SK-N-SH (cell line): ENCODE measurements around the gene HEMK1. TPM values are rescaled to one million over a fixed set of nuclear protein-coding genes. Genes with fewer than 3 reads are reported as not detected.

ENCODE experiments used
- CTCF ChIA-PET: fragments of 300-600, 350-600 bp; formaldehyde crosslinking; extraction: SDS; loops from one replicate; lab custom pipeline; 2021; lab: Yijun Ruan, JAX
- POLR2A ChIA-PET: fragments of 350-600 bp; sonication (Branson Sonifier 250); formaldehyde crosslinking; extraction: SDS; loops from one replicate; lab custom pipeline; 2020; ENCODE audit warnings: antibody characterized with exemption, inconsistent platforms; lab: Yijun Ruan, JAX
- DNase-seq: peaks from one replicate; pipeline ENCODE4 v3.0.0; 2012
- H2AFZ ChIP-seq: fragments of 200-600 bp; sonication (generic); 2 replicates; pipeline ENCODE4 v1.8.1; 2016; ENCODE audit warnings: antibody characterized with exemption, mild to moderate bottlenecking, low read depth
- H3F3A ChIP-seq: fragments of 200-600 bp; sonication (generic); replicated peaks from 2 replicates; pipeline ENCODE3; 2016; ENCODE audit warnings: antibody characterized with exemption, mild to moderate bottlenecking; ENCODE audit not compliant: insufficient read depth
- H3K27ac ChIP-seq, 2 experiments: fragments of 200-500 bp in 1 of 2; fragments of 200-600 bp in 1 of 2; sonication (Bioruptor generic) in 1 of 2; sonication (generic), shearing (Covaris generic) in 1 of 2; 2 replicates each; pipeline versions ENCODE4 v1.5.1 to v1.6.1; 2014 to 2016; ENCODE audit warnings: low read depth in 2 of 2, inconsistent platforms in 1 of 2, low read length in 1 of 2, mild to moderate bottlenecking in 1 of 2, mixed read lengths in 1 of 2
- H3K27me3 ChIP-seq: fragments of 200-600 bp; sonication (generic), shearing (Covaris generic); 2 replicates; pipeline ENCODE4 v1.6.1; 2016; ENCODE audit warnings: mixed run types; ENCODE audit not compliant: insufficient read depth
- H3K36me3 ChIP-seq, 2 experiments: fragments of 200-500 bp in 1 of 2; fragments of 200-600 bp in 1 of 2; sonication (Bioruptor generic) in 1 of 2; sonication (generic) in 1 of 2; replicated peaks in 1 of 2; 2 replicates each; pipeline versions ENCODE3 to v1.5.1; 2014 to 2016; ENCODE audit warnings: low read length in 1 of 2, mild to moderate bottlenecking in 1 of 2; ENCODE audit not compliant: insufficient read depth in 2 of 2, control insufficient read depth in 1 of 2
- H3K4me1 ChIP-seq, 2 experiments: fragments of 200-500 bp in 1 of 2; fragments of 200-600 bp in 1 of 2; sonication (Bioruptor generic) in 1 of 2; sonication (generic), shearing (Covaris generic) in 1 of 2; 2 replicates each; pipeline versions ENCODE4 v1.5.1 to v1.6.1; 2014 to 2016; ENCODE audit warnings: low read depth in 1 of 2, low read length in 1 of 2, mixed run types in 1 of 2; ENCODE audit not compliant: insufficient read depth in 2 of 2, control insufficient read depth in 1 of 2
- H3K4me2 ChIP-seq: fragments of 200-600 bp; sonication (generic), shearing (Covaris generic); 2 replicates; pipeline ENCODE4 v1.6.1; 2017; ENCODE audit warnings: mixed run types
- H3K4me3 ChIP-seq, 2 experiments: fragments of 200-500 bp in 1 of 2; fragments of 200-600 bp in 1 of 2; sonication (Bioruptor generic) in 1 of 2; sonication (generic), shearing (Covaris generic) in 1 of 2; 2 replicates each; pipeline versions ENCODE4 v1.5.1 to v1.8.1; 2014 to 2016; ENCODE audit warnings: low read depth in 2 of 2, inconsistent platforms in 1 of 2, low read length in 1 of 2, mild to moderate bottlenecking in 1 of 2, mixed read lengths in 1 of 2, moderate library complexity in 1 of 2
- H3K79me2 ChIP-seq: fragments of 200-600 bp; sonication (generic); 2 replicates; pipeline ENCODE4 v1.8.1; 2017; ENCODE audit warnings: mild to moderate bottlenecking; ENCODE audit not compliant: insufficient read depth
- H3K9ac ChIP-seq: fragments of 200-600 bp; sonication (generic); 2 replicates; pipeline ENCODE4 v1.6.1; 2017; ENCODE audit warnings: mixed run types
- H3K9me2 ChIP-seq: fragments of 200-600 bp; sonication (generic); 2 replicates; pipeline ENCODE4 v1.6.1; 2017; ENCODE audit warnings: mixed run types
- H3K9me3 ChIP-seq: fragments of 200-600 bp; sonication (generic); 2 replicates; pipeline ENCODE4 v1.6.1; 2017; ENCODE audit warnings: mixed run types, mild to moderate bottlenecking, moderate library complexity
- H4K20me1 ChIP-seq: fragments of 200-600 bp; sonication (generic); 2 replicates; pipeline ENCODE4 v1.6.1; 2017; ENCODE audit warnings: mild to moderate bottlenecking, mixed run types; ENCODE audit not compliant: insufficient read depth
- ELF1 ChIP-seq: IDR thresholded peaks from 2 replicates; pipeline ENCODE4 v1.4.0; 2012
- FOXJ3 ChIP-seq: sonication (generic); formaldehyde crosslinking; IDR thresholded peaks from 2 replicates; pipeline ENCODE4 v1.5.1; 2020; ENCODE audit warnings: mild to moderate bottlenecking, missing genetic modification reagents
- GATA2 ChIP-seq: sonication (generic); formaldehyde crosslinking; IDR thresholded peaks from 2 replicates; pipeline ENCODE4 v1.5.0; 2020; ENCODE audit warnings: mild to moderate bottlenecking, missing genetic modification reagents
- MXI1 ChIP-seq: IDR thresholded peaks from 2 replicates; pipeline ENCODE4 v1.6.1; 2012; ENCODE audit warnings: mild to moderate bottlenecking, low read depth, low read length, improper control_type of control experiment
- NFIC ChIP-seq: IDR thresholded peaks from 2 replicates; pipeline ENCODE4 v1.4.0; 2012; ENCODE audit warnings: borderline replicate concordance
- NRF1 ChIP-seq: IDR thresholded peaks from 2 replicates; pipeline ENCODE4 v1.6.1; 2012; ENCODE audit warnings: low read depth, mild to moderate bottlenecking, low read length
- POLR2AphosphoS5 ChIP-seq: IDR thresholded peaks from 2 replicates; pipeline ENCODE4 v1.6.1; 2012; ENCODE audit warnings: low read depth, low read length
- RFX5 ChIP-seq: IDR thresholded peaks from 2 replicates; pipeline ENCODE4 v1.6.1; 2012; ENCODE audit warnings: mild to moderate bottlenecking, improper control_type of control experiment, low read length
- RXRA ChIP-seq: IDR thresholded peaks from 2 replicates; pipeline ENCODE4 v1.4.0; 2012; ENCODE audit warnings: low read depth, mild to moderate bottlenecking, borderline replicate concordance
- SIN3A ChIP-seq: IDR thresholded peaks from 2 replicates; pipeline ENCODE4 v1.6.1; 2012; ENCODE audit warnings: low read depth, mild to moderate bottlenecking, low read length, moderate library complexity, borderline replicate concordance
- TAF1 ChIP-seq: IDR thresholded peaks from 2 replicates; pipeline ENCODE4 v1.6.1; 2012; ENCODE audit warnings: low read depth, mild to moderate bottlenecking, low read length, moderate library complexity, borderline replicate concordance
- YY1 ChIP-seq: IDR thresholded peaks from 2 replicates; pipeline ENCODE4 v1.4.0; 2012; ENCODE audit warnings: low read depth, mild to moderate bottlenecking
- WGBS: methylation state at CpG from one replicate; pipeline ENCODE4 v1.1.6; 2017; ENCODE audit warnings: low lambda C conversion rate; 5-methylcytosine and 5-hydroxymethylcytosine counted together
- polyA plus RNA-seq, 3 experiments: library from polyadenylated mRNA; depleted of rRNA; stranded (reverse); fragments of >200 nt; gene quantifications; 2 replicates each; pipeline ENCODE4 v1.2.3, GENCODE V29; 2012
- TF ChIP-seq, protein P1 (sequence below): IDR thresholded peaks from 2 replicates; pipeline ENCODE4; 2012
- TF ChIP-seq, protein P2 (sequence below): IDR thresholded peaks from 2 replicates; pipeline ENCODE4 v1.4.0; 2012; ENCODE audit warnings: low read depth
- TF ChIP-seq, protein P3 (sequence below): fragments of 200-600 bp; sonication (generic); IDR thresholded peaks from 2 replicates; pipeline ENCODE4 v1.6.1; 2017; ENCODE audit warnings: antibody characterized with exemption, mild to moderate bottlenecking, moderate library complexity
- TF ChIP-seq, protein P4 (sequence below): fragments of 150-350 bp; IDR thresholded peaks from 2 replicates; pipeline ENCODE4 v1.6.1; 2016; ENCODE audit warnings: mild to moderate bottlenecking, low read depth, low read length
- TF ChIP-seq, protein P5 (sequence below): IDR thresholded peaks from 2 replicates; pipeline ENCODE4 v1.6.1; 2012; ENCODE audit warnings: mild to moderate bottlenecking, low read depth, low read length, moderate library complexity
- TF ChIP-seq, protein P6 (sequence below): IDR thresholded peaks from 2 replicates; pipeline ENCODE4 v1.4.0; 2012; ENCODE audit warnings: low read depth, borderline replicate concordance

The HEMK1 gene
- polyA plus RNA-seq, 1 of the 3 experiments (the other 2 are of a cell fraction) = 15.4 TPM

DNA sequence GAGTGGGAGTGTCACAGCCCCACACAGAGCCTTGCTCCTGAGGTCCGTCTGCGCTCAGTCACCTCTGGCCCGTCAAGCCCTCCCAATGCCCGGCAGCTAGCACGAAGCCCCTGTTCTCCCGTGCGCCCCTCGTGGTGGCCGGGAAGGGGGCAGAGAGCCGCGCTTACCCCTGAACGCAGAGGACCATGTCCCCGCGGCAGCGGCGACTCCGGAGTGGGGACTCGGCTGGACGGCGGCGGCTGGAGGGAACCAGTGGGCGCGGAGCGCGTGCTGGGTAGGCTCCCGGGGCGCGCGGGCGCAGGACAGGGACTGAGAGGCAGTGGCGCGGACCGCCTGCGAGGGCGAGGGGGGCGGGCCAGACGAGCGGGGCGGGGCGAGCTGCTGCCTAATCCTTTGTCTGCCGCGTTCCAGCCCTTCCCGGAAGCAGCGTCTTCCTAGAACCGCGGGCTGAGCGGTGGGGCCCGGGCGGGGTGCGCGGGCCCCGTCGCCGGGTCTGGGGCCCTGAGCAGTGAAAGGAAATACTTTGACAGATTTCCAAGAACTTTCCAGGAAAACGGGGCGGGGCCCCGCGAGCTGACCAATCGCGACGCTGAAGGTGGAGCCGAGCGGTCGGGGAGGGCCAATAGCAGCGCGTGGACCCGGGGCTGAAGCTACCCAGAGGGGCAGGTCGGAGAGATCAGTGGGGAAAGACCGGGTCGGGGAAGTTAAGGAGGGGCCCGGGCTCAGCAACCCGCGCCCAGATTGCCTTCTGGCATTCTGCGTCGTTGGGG is 42.3 kb downstream of the HEMK1 start, which contains the start of gene CISH:
Gene CISH, minus strand, starts transcription at position 311 of the 770 bp plus-strand sequence. Its CDS starts 124 bp downstream, at position 187.
- Histone ChIP-seq H3F3A (peaks cover 7% of the 10 kb centered on the region), H3K27me3 (no peaks in the 10 kb centered on the region), H3K36me3 (peaks cover 0 to 4% of the 10 kb centered on the region in 2 experiments), H2AFZ (peak within 1 kb of the TSS; percentile 76; the same call in 1 of the 2 replicates), H3K4me3 (peak within 1 kb of the TSS; percentile 56 to 71), H3K9ac (peak within 1 kb of the TSS; percentile 61; the same call in 1 of the 2 replicates), H4K20me1 (no peaks in the 10 kb centered on the region), H3K9me3 (no peaks in the 10 kb centered on the region), H3K79me2 (no peaks in the 10 kb centered on the region), H3K27ac (peak within 1 kb of the TSS; percentile 14 to 73; a peak in 3 of 4 replicates), H3K9me2 (no peaks in the 10 kb centered on the region), H3K4me1 (peaks cover 0 to 44% of the 10 kb centered on the region in 2 experiments; a peak in 1 of 4 replicates), H3K4me2 (peak within 1 kb of the TSS; percentile 87)
- POLR2A ChIA-PET = interaction anchor here (0.8 to 1.5 kb wide), 6 partner anchors 11 to 347 kb away, joined by 3 to 8 read pairs (median 3); partner anchors contain the start of genes CYB561D2, HEMK1 and NPRL2
- CTCF ChIA-PET = interaction anchor here (0.5 to 25.1 kb wide), 12 partner anchors 9 to 777 kb away, joined by 3 to 648 read pairs (median 5); partner anchors contain the start of genes C3orf18 and HEMK1
- TF ChIP-seq TAF1 = peak; percentile 46; the same call in 1 of the 2 replicates
- TF ChIP-seq POLR2AphosphoS5 = peak; percentile 41; the same call in 1 of the 2 replicates
- TF ChIP-seq GATA2 (CRISPR knock-in tag) = no peak
- TF ChIP-seq, protein P1, sequence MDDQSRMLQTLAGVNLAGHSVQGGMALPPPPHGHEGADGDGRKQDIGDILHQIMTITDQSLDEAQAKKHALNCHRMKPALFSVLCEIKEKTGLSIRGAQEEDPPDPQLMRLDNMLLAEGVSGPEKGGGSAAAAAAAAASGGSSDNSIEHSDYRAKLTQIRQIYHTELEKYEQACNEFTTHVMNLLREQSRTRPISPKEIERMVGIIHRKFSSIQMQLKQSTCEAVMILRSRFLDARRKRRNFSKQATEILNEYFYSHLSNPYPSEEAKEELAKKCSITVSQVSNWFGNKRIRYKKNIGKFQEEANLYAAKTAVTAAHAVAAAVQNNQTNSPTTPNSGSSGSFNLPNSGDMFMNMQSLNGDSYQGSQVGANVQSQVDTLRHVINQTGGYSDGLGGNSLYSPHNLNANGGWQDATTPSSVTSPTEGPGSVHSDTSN = peak; percentile 9; the same call in 1 of the 2 replicates
- TF ChIP-seq NRF1 = 0 out of 2 replicates have a peak, but pooled peaks have one; percentile 34
- TF ChIP-seq, protein P2, sequence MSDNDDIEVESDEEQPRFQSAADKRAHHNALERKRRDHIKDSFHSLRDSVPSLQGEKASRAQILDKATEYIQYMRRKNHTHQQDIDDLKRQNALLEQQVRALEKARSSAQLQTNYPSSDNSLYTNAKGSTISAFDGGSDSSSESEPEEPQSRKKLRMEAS = peak; percentile 89
- TF ChIP-seq SIN3A = peak; percentile 57; the same call in 1 of the 2 replicates
- no peak for TF ChIP-seq FOXJ3 (CRISPR knock-in tag)
- TF ChIP-seq, protein P3, sequence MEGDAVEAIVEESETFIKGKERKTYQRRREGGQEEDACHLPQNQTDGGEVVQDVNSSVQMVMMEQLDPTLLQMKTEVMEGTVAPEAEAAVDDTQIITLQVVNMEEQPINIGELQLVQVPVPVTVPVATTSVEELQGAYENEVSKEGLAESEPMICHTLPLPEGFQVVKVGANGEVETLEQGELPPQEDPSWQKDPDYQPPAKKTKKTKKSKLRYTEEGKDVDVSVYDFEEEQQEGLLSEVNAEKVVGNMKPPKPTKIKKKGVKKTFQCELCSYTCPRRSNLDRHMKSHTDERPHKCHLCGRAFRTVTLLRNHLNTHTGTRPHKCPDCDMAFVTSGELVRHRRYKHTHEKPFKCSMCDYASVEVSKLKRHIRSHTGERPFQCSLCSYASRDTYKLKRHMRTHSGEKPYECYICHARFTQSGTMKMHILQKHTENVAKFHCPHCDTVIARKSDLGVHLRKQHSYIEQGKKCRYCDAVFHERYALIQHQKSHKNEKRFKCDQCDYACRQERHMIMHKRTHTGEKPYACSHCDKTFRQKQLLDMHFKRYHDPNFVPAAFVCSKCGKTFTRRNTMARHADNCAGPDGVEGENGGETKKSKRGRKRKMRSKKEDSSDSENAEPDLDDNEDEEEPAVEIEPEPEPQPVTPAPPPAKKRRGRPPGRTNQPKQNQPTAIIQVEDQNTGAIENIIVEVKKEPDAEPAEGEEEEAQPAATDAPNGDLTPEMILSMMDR = peak; percentile 58
- TF ChIP-seq, protein P4, sequence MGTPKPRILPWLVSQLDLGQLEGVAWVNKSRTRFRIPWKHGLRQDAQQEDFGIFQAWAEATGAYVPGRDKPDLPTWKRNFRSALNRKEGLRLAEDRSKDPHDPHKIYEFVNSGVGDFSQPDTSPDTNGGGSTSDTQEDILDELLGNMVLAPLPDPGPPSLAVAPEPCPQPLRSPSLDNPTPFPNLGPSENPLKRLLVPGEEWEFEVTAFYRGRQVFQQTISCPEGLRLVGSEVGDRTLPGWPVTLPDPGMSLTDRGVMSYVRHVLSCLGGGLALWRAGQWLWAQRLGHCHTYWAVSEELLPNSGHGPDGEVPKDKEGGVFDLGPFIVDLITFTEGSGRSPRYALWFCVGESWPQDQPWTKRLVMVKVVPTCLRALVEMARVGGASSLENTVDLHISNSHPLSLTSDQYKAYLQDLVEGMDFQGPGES = 0 out of 2 replicates have a peak, but pooled peaks have one; percentile 36
- peak; percentile 57; the same call in 1 of the 2 replicates for TF ChIP-seq NFIC
- TF ChIP-seq MXI1 = peak; percentile 43; the same call in 1 of the 2 replicates
- no peak for TF ChIP-seq YY1
- TF ChIP-seq RXRA = no peak; the same call in 1 of the 2 replicates
- TF ChIP-seq, protein P5, sequence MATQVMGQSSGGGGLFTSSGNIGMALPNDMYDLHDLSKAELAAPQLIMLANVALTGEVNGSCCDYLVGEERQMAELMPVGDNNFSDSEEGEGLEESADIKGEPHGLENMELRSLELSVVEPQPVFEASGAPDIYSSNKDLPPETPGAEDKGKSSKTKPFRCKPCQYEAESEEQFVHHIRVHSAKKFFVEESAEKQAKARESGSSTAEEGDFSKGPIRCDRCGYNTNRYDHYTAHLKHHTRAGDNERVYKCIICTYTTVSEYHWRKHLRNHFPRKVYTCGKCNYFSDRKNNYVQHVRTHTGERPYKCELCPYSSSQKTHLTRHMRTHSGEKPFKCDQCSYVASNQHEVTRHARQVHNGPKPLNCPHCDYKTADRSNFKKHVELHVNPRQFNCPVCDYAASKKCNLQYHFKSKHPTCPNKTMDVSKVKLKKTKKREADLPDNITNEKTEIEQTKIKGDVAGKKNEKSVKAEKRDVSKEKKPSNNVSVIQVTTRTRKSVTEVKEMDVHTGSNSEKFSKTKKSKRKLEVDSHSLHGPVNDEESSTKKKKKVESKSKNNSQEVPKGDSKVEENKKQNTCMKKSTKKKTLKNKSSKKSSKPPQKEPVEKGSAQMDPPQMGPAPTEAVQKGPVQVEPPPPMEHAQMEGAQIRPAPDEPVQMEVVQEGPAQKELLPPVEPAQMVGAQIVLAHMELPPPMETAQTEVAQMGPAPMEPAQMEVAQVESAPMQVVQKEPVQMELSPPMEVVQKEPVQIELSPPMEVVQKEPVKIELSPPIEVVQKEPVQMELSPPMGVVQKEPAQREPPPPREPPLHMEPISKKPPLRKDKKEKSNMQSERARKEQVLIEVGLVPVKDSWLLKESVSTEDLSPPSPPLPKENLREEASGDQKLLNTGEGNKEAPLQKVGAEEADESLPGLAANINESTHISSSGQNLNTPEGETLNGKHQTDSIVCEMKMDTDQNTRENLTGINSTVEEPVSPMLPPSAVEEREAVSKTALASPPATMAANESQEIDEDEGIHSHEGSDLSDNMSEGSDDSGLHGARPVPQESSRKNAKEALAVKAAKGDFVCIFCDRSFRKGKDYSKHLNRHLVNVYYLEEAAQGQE = 0 out of 2 replicates have a peak, but pooled peaks have one; percentile 9
- TF ChIP-seq, protein P6, sequence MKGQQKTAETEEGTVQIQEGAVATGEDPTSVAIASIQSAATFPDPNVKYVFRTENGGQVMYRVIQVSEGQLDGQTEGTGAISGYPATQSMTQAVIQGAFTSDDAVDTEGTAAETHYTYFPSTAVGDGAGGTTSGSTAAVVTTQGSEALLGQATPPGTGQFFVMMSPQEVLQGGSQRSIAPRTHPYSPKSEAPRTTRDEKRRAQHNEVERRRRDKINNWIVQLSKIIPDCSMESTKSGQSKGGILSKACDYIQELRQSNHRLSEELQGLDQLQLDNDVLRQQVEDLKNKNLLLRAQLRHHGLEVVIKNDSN = no peak
- peak; percentile 54 for TF ChIP-seq ELF1
- TF ChIP-seq RFX5 = peak; percentile 66
- DNase-seq = peak; percentile 96
- 2% methylated on average over 30 of the region's 75 CpGs for WGBS
